Fibroblast of lung (primary cell): Measurements from ENCODE around the gene ADNP2. TPM values are rescaled to one million over a fixed set of nuclear protein-coding genes. Genes with fewer than 3 reads are reported as not detected.

Experiments used
- DNase-seq, 2 donors: peaks; one replicate each; pipeline versions ENCODE4 v3.0.0 to v3.0.0-alpha.2; 2010; ENCODE audit warnings: low read depth in 2 of 2
- H2AFZ ChIP-seq: 2 replicates; pipeline ENCODE4 v1.5.1; 2012; ENCODE audit warnings: low read length, control low read depth, inconsistent platforms
- H3K27ac ChIP-seq: 2 replicates; pipeline ENCODE4 v1.5.1; 2011; ENCODE audit warnings: low read length, control low read depth; ENCODE audit not compliant: insufficient read depth
- H3K27me3 ChIP-seq: 2 replicates; pipeline ENCODE4 v1.5.1; 2011; ENCODE audit warnings: mild to moderate bottlenecking, low read length; ENCODE audit not compliant: control insufficient read depth, insufficient read depth
- H3K36me3 ChIP-seq: 2 replicates; pipeline ENCODE4 v1.5.1; 2011; ENCODE audit warnings: low read length; ENCODE audit not compliant: control insufficient read depth, insufficient read depth
- H3K4me1 ChIP-seq: 2 replicates; pipeline ENCODE4 v1.5.1; 2011; ENCODE audit warnings: low read length; ENCODE audit not compliant: control insufficient read depth, insufficient read depth; ENCODE audit errors: extremely low read depth
- H3K4me2 ChIP-seq: 2 replicates; pipeline ENCODE4 v1.5.1; 2011; ENCODE audit warnings: low read length, control low read depth; ENCODE audit not compliant: insufficient read depth; ENCODE audit errors: extremely low read depth
- H3K4me3 ChIP-seq, 4 experiments: fragments of 200-600 bp in 1 of 4; sonication (generic) in 1 of 4; replicated peaks in 1 of 4; 2 replicates each; pipeline ENCODE4 v1.5.1; 2011 to 2016; ENCODE audit warnings: low read length in 4 of 4, low read depth in 3 of 4, mild to moderate bottlenecking in 3 of 4, control low read depth in 2 of 4, inconsistent platforms in 1 of 4, mixed read lengths in 1 of 4; ENCODE audit not compliant: insufficient read depth in 1 of 4; ENCODE audit errors: control extremely low read depth in 1 of 4
- H3K79me2 ChIP-seq: 2 replicates; pipeline ENCODE4 v1.5.1; 2012; ENCODE audit warnings: mild to moderate bottlenecking, low read length, inconsistent platforms; ENCODE audit not compliant: control insufficient read depth, insufficient read depth
- H3K9ac ChIP-seq: 2 replicates; pipeline ENCODE4 v1.5.1; 2011; ENCODE audit warnings: mild to moderate bottlenecking, low read length, control low read depth; ENCODE audit not compliant: insufficient read depth
- H3K9me3 ChIP-seq: 2 replicates; pipeline ENCODE4 v1.5.1; 2012; ENCODE audit warnings: low read depth, low read length; ENCODE audit not compliant: control insufficient read depth, insufficient read depth
- H4K20me1 ChIP-seq: 2 replicates; pipeline ENCODE4 v1.5.1; 2011; ENCODE audit warnings: low read length; ENCODE audit not compliant: control insufficient read depth, insufficient read depth; ENCODE audit errors: extremely low read depth
- EZH2 ChIP-seq: IDR thresholded peaks from 2 replicates; pipeline ENCODE4 v1.5.1; 2012; ENCODE audit warnings: low read length, control low read depth, mild to moderate bottlenecking; ENCODE audit errors: missing control alignments
- polyA plus RNA-seq, 2 donors: library from polyadenylated mRNA; depleted of rRNA in 1 of 2; stranded (reverse) in 1 of 2; unstranded in 1 of 2; fragments of >200 nt; gene quantifications; 2 replicates each; pipeline ENCODE4 v1.2.1, GENCODE V29; 2011 to 2012; ENCODE audit warnings: missing spikeins in 1 of 2
- total RNA-seq: library from RNA; depleted of rRNA; stranded (reverse); fragments of >200 nt; gene quantifications from 2 replicates; pipeline ENCODE4 v1.2.1, GENCODE V29; 2014
- TF ChIP-seq, protein P1 (sequence below), 2 donors: IDR thresholded peaks in 1 of 2; conservative IDR thresholded peaks in 1 of 2; 1 replicate in 1 of 2; 2 replicates in 1 of 2; pipeline ENCODE4 v1.5.1; 2011 to 2012; ENCODE audit warnings: low read length in 2 of 2, control low read depth in 1 of 2, inconsistent platforms in 1 of 2, low read depth in 1 of 2, mild to moderate bottlenecking in 1 of 2

ADNP2 gene
- total and polyA plus RNA-seq, 2 donors (not counting 1 experiment from before 2014, with no cell fraction given) = 9.4 to 17.3 TPM

DNA sequence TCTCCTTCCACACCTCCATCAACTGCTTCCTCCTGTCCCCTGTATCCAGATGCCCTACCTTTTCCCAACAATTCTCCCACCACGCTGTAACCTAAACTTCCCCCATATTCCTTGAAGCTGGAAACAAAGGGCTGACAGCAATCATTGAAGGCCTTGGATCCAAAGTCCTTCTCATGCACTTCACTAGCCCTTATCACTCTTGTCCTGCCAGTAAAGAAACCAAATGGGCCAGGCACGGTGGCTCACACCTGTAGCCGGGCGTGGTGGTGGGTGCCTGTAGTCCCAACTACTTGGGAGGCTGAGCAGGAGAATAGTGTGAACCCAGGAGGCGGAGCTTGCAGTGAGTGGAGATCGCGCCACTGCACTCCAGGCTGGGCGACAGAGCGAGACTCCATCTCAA, 11.9 kb upstream of the ADNP2 start:
- Histone ChIP-seq H3K9me3 (no peaks in the 10 kb centered on the region), H3K36me3 (no peaks in the 10 kb centered on the region), H3K4me3 (no peak overlapping the region), H3K4me1 (no peaks in the 10 kb centered on the region), H3K79me2 (no peaks in the 10 kb centered on the region), H3K27me3 (no peaks in the 10 kb centered on the region), H4K20me1 (no peaks in the 10 kb centered on the region), H3K4me2 (no peak overlapping the region), H3K27ac (no peak overlapping the region), H2AFZ (no peak overlapping the region), H3K9ac (no peak overlapping the region)
- DNase-seq = no peak
- TF ChIP-seq, protein P1, sequence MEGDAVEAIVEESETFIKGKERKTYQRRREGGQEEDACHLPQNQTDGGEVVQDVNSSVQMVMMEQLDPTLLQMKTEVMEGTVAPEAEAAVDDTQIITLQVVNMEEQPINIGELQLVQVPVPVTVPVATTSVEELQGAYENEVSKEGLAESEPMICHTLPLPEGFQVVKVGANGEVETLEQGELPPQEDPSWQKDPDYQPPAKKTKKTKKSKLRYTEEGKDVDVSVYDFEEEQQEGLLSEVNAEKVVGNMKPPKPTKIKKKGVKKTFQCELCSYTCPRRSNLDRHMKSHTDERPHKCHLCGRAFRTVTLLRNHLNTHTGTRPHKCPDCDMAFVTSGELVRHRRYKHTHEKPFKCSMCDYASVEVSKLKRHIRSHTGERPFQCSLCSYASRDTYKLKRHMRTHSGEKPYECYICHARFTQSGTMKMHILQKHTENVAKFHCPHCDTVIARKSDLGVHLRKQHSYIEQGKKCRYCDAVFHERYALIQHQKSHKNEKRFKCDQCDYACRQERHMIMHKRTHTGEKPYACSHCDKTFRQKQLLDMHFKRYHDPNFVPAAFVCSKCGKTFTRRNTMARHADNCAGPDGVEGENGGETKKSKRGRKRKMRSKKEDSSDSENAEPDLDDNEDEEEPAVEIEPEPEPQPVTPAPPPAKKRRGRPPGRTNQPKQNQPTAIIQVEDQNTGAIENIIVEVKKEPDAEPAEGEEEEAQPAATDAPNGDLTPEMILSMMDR (conservative IDR thresholded peaks at IDR 0.05 in 1 of 2, IDR thresholded peaks at IDR 0.05 in 1 of 2; ENCODE audit: low read depth in 1 of 2, low read length in 2 of 2) = no peak
- no peak for TF ChIP-seq EZH2

DNA sequence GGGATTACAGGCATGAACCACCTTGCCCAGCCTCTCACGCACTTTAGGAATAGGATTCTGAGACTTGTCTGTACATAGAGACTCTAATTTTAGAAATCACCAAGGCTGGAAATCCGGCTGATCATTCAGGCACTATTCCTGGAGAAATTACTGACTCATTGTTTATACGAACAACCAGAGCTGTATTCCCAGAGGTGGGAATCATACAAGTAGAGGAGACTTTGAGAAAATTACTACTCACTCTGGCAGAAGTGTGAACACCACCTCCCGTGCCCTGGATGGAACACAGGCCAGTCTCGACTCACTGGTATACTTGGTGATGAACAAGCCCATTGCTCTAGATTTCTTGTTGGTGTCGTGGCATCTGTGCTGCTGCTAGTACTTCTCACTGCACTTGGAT, 5.8 kb upstream of the ADNP2 start:
- no peaks in the 10 kb centered on the region for H4K20me1 ChIP-seq
- H3K27ac ChIP-seq = no peak overlapping the region
- DNase-seq = peak; percentile 34 to 76
- no peaks in the 10 kb centered on the region for H3K9me3 ChIP-seq
- no peak for TF ChIP-seq EZH2
- TF ChIP-seq, protein P1 (conservative IDR thresholded peaks at IDR 0.05 in 1 of 2, IDR thresholded peaks at IDR 0.05 in 1 of 2; ENCODE audit: low read depth in 1 of 2, low read length in 2 of 2) = no peak
- no peak overlapping the region for H3K4me2 ChIP-seq
- H3K4me1 ChIP-seq = no peaks in the 10 kb centered on the region
- no peak overlapping the region for H3K9ac ChIP-seq
- H3K27me3 ChIP-seq = no peaks in the 10 kb centered on the region
- H3K36me3 ChIP-seq = no peaks in the 10 kb centered on the region
- H3K4me3 ChIP-seq = no peak overlapping the region
- no peak overlapping the region for H2AFZ ChIP-seq
- H3K79me2 ChIP-seq = no peaks in the 10 kb centered on the region

DNA sequence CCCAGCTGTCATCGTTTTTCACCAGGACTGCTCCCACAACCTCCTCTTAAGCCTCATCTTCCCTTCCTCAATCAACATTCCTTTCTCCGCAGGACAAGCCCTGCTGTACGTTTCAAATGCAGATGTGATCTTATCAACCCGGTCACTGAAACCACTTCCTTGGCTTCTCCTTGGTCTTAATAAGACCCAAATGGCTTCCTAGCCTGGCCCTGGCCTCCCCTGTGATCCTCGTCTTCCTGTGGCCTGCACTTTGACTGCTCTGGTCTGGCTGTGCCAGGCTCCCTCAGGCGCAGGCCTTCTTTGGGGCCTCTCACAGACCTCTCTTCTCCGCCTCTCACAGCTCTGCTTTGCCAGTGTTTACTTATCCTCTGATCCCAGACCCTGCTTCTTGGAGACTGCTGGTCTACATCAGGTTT, 4.7 kb upstream of the ADNP2 start:
- no peak overlapping the region for H3K4me2 ChIP-seq

More for the DNA sequence above, 4.7 kb upstream of the ADNP2 start:
- Histone ChIP-seq H3K9ac (no peak overlapping the region), H3K4me3 (no peak overlapping the region), H3K36me3 (no peaks in the 10 kb centered on the region), H3K4me1 (no peaks in the 10 kb centered on the region), H3K79me2 (no peaks in the 10 kb centered on the region), H3K27ac (no peak overlapping the region), H3K27me3 (no peaks in the 10 kb centered on the region), H2AFZ (no peak overlapping the region), H4K20me1 (no peaks in the 10 kb centered on the region), H3K9me3 (no peaks in the 10 kb centered on the region)
- no peak for DNase-seq
- no peak for TF ChIP-seq EZH2
- TF ChIP-seq, protein P1 (conservative IDR thresholded peaks at IDR 0.05 in 1 of 2, IDR thresholded peaks at IDR 0.05 in 1 of 2; ENCODE audit: low read depth in 1 of 2, low read length in 2 of 2) = no peak
